ENCODE results near the gene RPL18A.

RPL18A gene

GRCh38 chr19:17841810-17842662, 17.7 kb upstream of the RPL18A start:
- DNase-seq (ENCODE audit: low read depth): no peak

GRCh38 chr19:17842663-17843291, 16.9 kb upstream of the RPL18A start:
- DNase-seq (ENCODE audit: low read depth): no peak

- DNase-seq (ENCODE audit: low read depth): no peak
Measured at GRCh38 chr19:17843292-17843827, 16.4 kb upstream of the RPL18A start.

- DNase-seq (ENCODE audit: low read depth): no peak
Measured at GRCh38 chr19:17843908-17844490, 15.7 kb upstream of the RPL18A start.

GRCh38 chr19:17846146-17846545, 13.6 kb upstream of the RPL18A start:
- DNase-seq (ENCODE audit: low read depth): no peak

- DNase-seq (ENCODE audit: low read depth): peak; percentile 68
Measured at GRCh38 chr19:17847538-17848366, 12.0 kb upstream of the RPL18A start, which contains the start of gene JAK3. Gene JAK3, minus strand, starts transcription at chr19:17847982. Its CDS starts 3,565 bp downstream, at chr19:17844417.

GRCh38 chr19:17848595-17849292, 11.0 kb upstream of the RPL18A start:
- no peak for DNase-seq (ENCODE audit: low read depth)

- DNase-seq (ENCODE audit: low read depth): no peak
Measured at GRCh38 chr19:17854061-17854460, 5.6 kb upstream of the RPL18A start.

- DNase-seq (ENCODE audit: low read depth): peak; percentile 98
Measured at GRCh38 chr19:17855280-17856152, 4.2 kb upstream of the RPL18A start.

- no peak for DNase-seq (ENCODE audit: low read depth)
Measured at GRCh38 chr19:17860331-17860992, 752 bp downstream of the RPL18A start.

- DNase-seq (ENCODE audit: low read depth): no peak
Measured at GRCh38 chr19:17860993-17861360, 1.3 kb downstream of the RPL18A start.

- DNase-seq (ENCODE audit: low read depth): no peak
Measured at GRCh38 chr19:17861542-17862402, 2.1 kb downstream of the RPL18A start.

GRCh38 chr19:17862711-17863519, 3.2 kb downstream of the RPL18A start:
- DNase-seq (ENCODE audit: low read depth): no peak

GRCh38 chr19:17863520-17864182, 3.9 kb downstream of the RPL18A start:
- DNase-seq (ENCODE audit: low read depth): no peak

- no peak for DNase-seq (ENCODE audit: low read depth)
Measured at GRCh38 chr19:17865364-17866311, 5.9 kb downstream of the RPL18A start.

- DNase-seq (ENCODE audit: low read depth): no peak
Measured at GRCh38 chr19:17866312-17866963, 6.7 kb downstream of the RPL18A start.
